GM04504 (cell line): ENCODE results near the gene SPATA20.
A peak's percentile ranks its signal among the peaks of the same experiment; 100 is the strongest.

Experiments used
- DNase-seq: peaks from one replicate; pipeline ENCODE4 v3.0.0-alpha.2; 2012; ENCODE audit warnings: low read depth

SPATA20 gene

GRCh38 chr17:50559674-50560184, 12.8 kb downstream of the SPATA20 start:
- DNase-seq = no peak

- DNase-seq = peak; percentile 44
These were observed 13.3 kb downstream of the SPATA20 start, which contains the start of gene CACNA1G for GRCh38 chr17:50560185-50560824. Gene CACNA1G (plus strand): TSS chr17:50560715. CDS start chr17:50561460, 745 bp downstream.

- no peak for DNase-seq
These were observed 14.2 kb downstream of the SPATA20 start for GRCh38 chr17:50560931-50561745.

- DNase-seq = no peak
These were observed 14.8 kb downstream of the SPATA20 start for GRCh38 chr17:50561746-50562141.

- DNase-seq = no peak
These were observed 15.5 kb downstream of the SPATA20 start for GRCh38 chr17:50562242-50563091.

GRCh38 chr17:50563092-50563511, 16.1 kb downstream of the SPATA20 start:
- DNase-seq = no peak

- peak; percentile 60 for DNase-seq
These were observed 17.9 kb downstream of the SPATA20 start for GRCh38 chr17:50564916-50565315.

- DNase-seq = no peak
These were observed 18.7 kb downstream of the SPATA20 start for GRCh38 chr17:50565402-50566350.

- DNase-seq = no peak
These were observed 19.9 kb downstream of the SPATA20 start for GRCh38 chr17:50566886-50567285.

GRCh38 chr17:50568659-50569058, 21.7 kb downstream of the SPATA20 start:
- DNase-seq = no peak

GRCh38 chr17:50569592-50569991, 22.6 kb downstream of the SPATA20 start:
- no peak for DNase-seq

GRCh38 chr17:50570032-50570431, 23.1 kb downstream of the SPATA20 start:
- no peak for DNase-seq

GRCh38 chr17:50570528-50570927, 23.6 kb downstream of the SPATA20 start:
- DNase-seq = no peak

- no peak for DNase-seq
These were observed 24.7 kb downstream of the SPATA20 start for GRCh38 chr17:50571681-50572080.

GRCh38 chr17:50572541-50572940, 25.6 kb downstream of the SPATA20 start:
- no peak for DNase-seq

- DNase-seq = no peak
These were observed 27.1 kb downstream of the SPATA20 start for GRCh38 chr17:50573866-50574611.

GRCh38 chr17:50575581-50576210, 28.7 kb downstream of the SPATA20 start:
- no peak for DNase-seq

GRCh38 chr17:50576864-50577263, 29.9 kb downstream of the SPATA20 start:
- no peak for DNase-seq

- DNase-seq = no peak
These were observed 30.5 kb downstream of the SPATA20 start for GRCh38 chr17:50577451-50577954.

GRCh38 chr17:50578173-50578572, 31.2 kb downstream of the SPATA20 start:
- no peak for DNase-seq
